HFF-Myc (cell line): ENCODE data around the gene LAPTM4A.

ENCODE experiments used
- DNase-seq: peaks from one replicate; pipeline ENCODE4 v3.0.0-alpha.2; 2011; ENCODE audit warnings: low read depth; ENCODE audit errors: extremely low read depth
- H3K4me3 ChIP-seq: replicated peaks from 2 replicates; pipeline ENCODE4 v1.5.1; 2011; ENCODE audit warnings: low read depth, mild to moderate bottlenecking, control low read depth, low read length
- TF ChIP-seq, protein P1 (sequence below): IDR thresholded peaks from 2 replicates; pipeline ENCODE4 v1.5.1; 2012; ENCODE audit warnings: mild to moderate bottlenecking, low read depth, low read length, control low read depth; ENCODE audit errors: missing control alignments

The LAPTM4A gene

DNA sequence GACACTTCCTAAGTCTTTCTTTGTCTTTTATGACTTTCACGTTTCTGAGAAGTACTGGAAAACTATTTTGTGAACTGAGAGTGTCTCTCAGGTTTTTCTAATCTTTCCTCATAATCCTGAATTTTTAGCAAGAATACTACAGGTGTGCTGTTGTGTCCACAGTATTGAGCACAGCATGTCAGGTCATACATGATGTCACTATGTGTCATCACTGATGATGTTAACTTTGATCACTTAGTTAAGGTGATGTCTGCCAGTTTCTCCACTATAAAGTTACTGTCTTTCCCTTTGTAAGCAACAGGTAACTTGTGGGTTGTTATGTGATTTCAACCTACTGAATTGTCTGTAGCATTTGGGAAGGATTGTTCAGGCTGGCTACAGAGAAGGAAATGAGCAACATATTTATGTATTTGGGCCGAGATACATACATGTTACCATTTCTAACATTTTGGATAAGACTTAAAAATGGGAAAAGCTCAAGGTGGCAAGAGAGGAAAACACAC is 50.0 kb downstream of the LAPTM4A start:
- TF ChIP-seq, protein P1, sequence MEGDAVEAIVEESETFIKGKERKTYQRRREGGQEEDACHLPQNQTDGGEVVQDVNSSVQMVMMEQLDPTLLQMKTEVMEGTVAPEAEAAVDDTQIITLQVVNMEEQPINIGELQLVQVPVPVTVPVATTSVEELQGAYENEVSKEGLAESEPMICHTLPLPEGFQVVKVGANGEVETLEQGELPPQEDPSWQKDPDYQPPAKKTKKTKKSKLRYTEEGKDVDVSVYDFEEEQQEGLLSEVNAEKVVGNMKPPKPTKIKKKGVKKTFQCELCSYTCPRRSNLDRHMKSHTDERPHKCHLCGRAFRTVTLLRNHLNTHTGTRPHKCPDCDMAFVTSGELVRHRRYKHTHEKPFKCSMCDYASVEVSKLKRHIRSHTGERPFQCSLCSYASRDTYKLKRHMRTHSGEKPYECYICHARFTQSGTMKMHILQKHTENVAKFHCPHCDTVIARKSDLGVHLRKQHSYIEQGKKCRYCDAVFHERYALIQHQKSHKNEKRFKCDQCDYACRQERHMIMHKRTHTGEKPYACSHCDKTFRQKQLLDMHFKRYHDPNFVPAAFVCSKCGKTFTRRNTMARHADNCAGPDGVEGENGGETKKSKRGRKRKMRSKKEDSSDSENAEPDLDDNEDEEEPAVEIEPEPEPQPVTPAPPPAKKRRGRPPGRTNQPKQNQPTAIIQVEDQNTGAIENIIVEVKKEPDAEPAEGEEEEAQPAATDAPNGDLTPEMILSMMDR, result no peak
- DNase-seq, result no peak
- H3K4me3 ChIP-seq, result no peak overlapping the region

DNA sequence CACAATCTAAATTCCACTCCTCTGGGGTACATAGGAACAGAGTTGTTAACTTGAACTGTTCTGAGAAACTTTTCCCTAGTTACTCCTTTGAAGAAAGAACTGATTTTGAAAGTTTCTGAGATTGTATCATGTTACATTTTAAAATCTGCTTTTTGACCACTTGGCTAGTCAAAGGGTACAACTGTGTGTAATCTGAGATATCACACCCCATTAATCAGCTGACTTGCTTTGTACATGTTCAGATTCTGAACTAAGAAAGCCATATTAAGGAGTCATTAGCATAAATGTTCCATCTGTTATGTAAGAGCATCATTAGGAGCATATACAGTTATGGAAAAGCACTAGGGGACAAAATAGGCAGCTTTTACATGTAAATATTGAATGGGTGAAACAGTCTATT is 57.7 kb downstream of the LAPTM4A start:
- DNase-seq, result no peak
- TF ChIP-seq, protein P1, result no peak

DNA sequence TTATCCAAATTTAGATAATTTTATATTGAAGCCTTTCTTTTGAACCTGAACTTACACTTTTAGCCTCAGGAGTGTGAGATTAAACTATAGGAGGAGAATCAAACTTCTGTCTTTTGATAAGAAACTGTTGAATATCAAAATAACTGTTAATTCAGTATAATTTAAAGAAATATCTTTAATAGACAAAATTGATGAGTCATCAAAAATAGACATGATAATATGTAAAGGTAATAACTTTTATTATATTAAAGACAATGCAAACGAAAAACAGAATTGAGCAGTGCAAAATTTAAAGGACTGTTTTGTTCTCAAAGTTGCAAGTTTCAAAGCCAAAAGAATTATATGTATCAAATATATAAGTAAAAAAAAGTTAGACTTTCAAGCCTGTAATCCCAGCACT is 59.5 kb downstream of the LAPTM4A start:
- TF ChIP-seq, protein P1, result no peak
- no peak for DNase-seq

More for the DNA sequence above, 57.7 kb downstream of the LAPTM4A start:
- H3K4me3 ChIP-seq, result no peak overlapping the region

DNA sequence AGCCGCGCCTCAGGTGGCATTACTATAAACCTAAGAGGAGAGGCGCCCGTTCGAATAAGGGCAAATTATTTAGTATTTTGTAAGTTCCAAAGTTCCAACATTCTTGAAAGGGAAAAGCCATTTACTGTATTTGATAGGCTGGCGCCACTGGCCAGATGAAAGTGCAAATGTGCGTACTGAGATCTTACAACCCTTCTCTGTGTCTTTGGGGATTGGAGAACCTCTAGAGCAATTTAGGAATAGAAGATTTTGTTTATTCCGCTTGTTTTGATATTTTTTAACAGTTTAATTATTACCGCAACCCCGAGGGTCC is 61.1 kb downstream of the LAPTM4A start:
- peak overlapping the region; percentile 77 for H3K4me3 ChIP-seq
- TF ChIP-seq, protein P1, result no peak
- DNase-seq, result no peak

More for the DNA sequence above, 59.5 kb downstream of the LAPTM4A start:
- no peak overlapping the region for H3K4me3 ChIP-seq

DNA sequence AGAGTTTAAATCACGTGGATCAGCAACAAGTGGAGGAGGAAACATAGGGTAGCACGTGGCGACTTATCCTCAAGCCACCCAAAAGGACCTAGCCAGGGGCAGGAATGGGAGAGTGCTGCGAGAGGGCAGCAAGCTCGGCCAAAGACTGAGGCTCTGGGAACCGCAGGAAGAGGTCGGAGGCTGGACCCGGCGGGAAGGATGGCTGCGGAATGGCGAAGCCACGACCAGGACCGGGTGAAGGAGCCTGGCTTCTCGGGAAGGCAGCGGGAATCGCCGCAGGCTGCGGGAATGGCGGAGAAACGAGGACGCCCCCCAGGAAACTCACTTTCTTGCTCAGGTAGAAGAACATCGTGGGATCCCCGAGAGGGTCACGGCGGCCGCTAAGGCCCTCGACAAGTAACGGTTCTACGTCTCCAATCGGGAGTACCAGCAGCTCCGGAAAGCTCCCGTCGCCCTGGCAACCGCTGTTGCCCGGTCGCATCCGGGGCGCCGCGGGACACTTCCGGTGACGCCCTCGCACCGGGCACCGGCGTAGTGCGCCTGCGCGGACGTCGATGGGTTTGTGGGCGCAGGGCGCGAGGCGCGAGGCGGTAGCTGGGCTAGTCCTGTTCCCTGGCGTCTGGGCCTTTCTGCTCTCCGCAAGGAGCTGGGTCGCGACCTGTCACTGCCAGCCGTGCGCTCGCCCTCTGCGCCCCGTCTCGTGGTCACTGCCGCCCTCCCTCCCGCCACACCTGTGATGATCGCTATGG is 61.6 kb downstream of the LAPTM4A start, which contains the start of gene WDR35:
TSS of gene WDR35 (minus strand) at position 439 of the 749 bp plus-strand sequence. CDS start at position 349, 90 bp downstream.
- peak within 1 kb of the TSS; percentile 77 for H3K4me3 ChIP-seq
- DNase-seq, result peak; percentile 61
- TF ChIP-seq, protein P1, result no peak

DNA sequence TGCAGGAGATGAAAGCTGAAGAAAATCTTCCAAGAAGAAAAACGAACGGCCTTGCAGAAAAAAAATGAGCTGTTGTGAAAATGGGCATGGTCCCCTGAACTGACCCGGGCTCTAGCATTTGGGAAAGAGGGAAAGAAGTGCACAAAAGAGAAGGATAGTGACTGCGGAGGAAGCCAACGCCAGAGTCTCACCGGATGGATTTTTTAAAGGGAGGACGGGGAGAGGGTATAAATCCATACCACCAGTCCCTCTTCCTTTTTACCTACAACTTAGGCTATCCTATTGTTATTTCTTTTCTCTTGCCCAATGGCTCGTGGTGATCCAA is 62.1 kb downstream of the LAPTM4A start:
- H3K4me3 ChIP-seq, result peak overlapping the region; percentile 77
- no peak for DNase-seq

More for the DNA sequence above, 62.1 kb downstream of the LAPTM4A start:
- TF ChIP-seq, protein P1, result no peak
